NCI-H526 treated with DMSO at 0.1 percent for 48 hours (cell line): ENCODE data around the gene ST8SIA5.

ENCODE experiments used
- DNase-seq: peaks from one replicate; lab custom pipeline; 2025; lab: John Stamatoyannopoulos, UW

Gene ST8SIA5

GRCh38 chr18:46668694-46669093, 88.2 kb downstream of the ST8SIA5 start:
- no peak for DNase-seq

- DNase-seq = no peak
Measured at GRCh38 chr18:46668135-46668534, 88.7 kb downstream of the ST8SIA5 start.

- DNase-seq = no peak
Measured at GRCh38 chr18:46663539-46663938, 93.3 kb downstream of the ST8SIA5 start.

DNA sequence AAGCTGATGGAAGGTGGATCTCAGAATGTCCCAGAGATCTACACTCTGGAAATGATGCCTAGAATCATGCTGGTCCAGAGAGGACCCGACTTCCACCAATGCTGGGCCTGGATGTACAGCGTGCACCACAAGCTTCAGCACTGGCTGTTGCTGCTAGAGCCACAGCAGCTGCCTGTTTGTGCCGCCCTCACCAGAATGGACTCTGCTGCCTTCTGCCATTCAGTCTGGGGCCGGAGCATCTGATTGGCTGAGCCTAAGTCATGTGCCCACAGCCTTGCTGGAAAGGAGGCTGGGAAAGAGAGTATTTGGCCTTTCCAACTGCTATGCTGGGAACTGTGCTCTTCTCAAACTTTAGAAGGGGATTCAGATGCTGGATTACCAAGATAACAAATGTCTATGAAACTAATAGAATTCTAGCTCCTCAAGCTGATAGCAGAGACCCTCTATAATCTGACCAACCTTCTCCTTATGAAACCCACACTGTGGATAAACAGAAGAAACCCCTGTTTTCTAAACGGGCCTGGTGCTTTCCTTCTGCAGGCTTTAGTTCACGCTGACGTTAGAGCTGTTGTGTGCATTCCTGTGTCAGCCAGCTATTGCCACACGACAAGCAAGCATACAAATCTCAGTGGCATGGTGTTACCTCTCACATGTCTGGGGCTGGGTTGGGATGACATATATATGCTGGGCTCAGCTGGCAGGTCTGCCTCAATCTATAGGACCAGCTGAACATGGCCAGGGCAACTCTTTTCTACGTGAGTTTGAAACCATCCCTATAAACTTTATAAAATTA, 95.7 kb downstream of the ST8SIA5 start:
- no peak for DNase-seq

- DNase-seq = no peak
Measured at GRCh38 chr18:46659484-46659883, 97.4 kb downstream of the ST8SIA5 start.

- DNase-seq = no peak
Measured at GRCh38 chr18:46657115-46657955, 99.5 kb downstream of the ST8SIA5 start, which contains the start of gene LOXHD1. TSS of gene LOXHD1 (minus strand) at chr18:46657220. CDS start at chr18:46657033, 187 bp downstream.

- DNase-seq = no peak
Measured at GRCh38 chr18:46656326-46657114, 100.3 kb downstream of the ST8SIA5 start.

DNA sequence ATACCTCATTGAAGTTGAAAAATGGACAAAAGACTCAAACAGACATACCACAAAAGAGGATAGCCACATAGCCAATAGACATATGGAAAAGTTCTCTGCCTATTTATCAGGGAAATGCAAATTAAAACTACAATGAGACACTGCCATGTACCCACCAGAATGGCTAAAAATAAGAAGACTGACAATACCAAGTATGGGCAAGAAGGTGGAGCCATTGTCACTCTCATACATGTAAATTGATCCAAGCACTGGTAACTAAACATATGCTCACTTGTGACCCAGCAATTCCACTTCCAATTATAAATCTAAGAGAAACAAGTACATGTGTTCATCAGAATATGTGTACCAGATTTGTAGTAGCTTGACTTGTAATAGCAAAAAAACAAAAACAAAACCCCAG, 104.5 kb downstream of the ST8SIA5 start:
- DNase-seq = no peak

GRCh38 chr18:46650681-46651080, 106.2 kb downstream of the ST8SIA5 start:
- DNase-seq = no peak

- DNase-seq = no peak
Measured at GRCh38 chr18:46649071-46649862, 107.6 kb downstream of the ST8SIA5 start.

- DNase-seq = no peak
Measured at GRCh38 chr18:46646468-46646867, 110.4 kb downstream of the ST8SIA5 start.

DNA sequence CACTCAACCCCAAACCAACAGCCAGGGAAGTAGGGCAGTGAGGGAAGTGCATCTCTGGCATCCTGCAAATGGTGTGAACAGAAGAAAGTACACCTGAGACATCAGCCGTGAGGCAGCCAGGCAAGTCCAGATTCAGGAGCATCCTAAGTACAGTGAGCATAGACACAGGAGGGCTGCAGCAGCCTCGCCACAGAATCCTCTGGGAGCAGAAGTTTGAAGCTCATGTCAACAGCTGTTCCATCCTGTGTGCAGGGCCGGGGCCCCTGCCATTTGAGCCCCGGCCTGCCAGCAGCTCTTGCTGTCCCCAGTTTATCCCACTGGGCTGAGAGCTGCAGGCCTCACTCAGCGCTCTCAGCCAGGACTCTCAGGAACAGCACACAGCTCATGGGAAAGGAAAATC, 114.3 kb downstream of the ST8SIA5 start:
- DNase-seq = no peak

GRCh38 chr18:46641917-46642316, 114.9 kb downstream of the ST8SIA5 start:
- no peak for DNase-seq

- DNase-seq = no peak
Measured at GRCh38 chr18:46639386-46639785, 117.5 kb downstream of the ST8SIA5 start.

GRCh38 chr18:46636040-46636630, 120.7 kb downstream of the ST8SIA5 start:
- no peak for DNase-seq

- DNase-seq = no peak
Measured at GRCh38 chr18:46632401-46633071, 124.3 kb downstream of the ST8SIA5 start.

DNA sequence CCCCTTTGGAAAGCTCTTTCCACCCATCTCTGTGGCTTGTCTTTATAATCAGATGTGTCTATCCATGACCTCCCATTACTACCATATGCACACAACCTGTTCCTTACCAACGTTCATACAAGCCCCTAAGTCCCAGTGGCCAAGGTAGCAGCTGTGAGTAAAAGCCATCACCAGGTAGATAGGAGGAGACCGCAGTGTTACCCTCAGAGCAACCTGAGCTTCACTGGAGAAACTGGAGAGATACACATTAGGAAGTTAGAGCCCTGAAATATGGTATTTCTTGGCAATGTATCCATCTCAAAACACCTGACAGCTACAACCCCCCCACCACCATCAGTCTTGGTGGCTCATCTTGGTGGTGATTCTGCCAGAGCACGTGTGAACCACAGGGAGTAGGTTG, 125.9 kb downstream of the ST8SIA5 start:
- DNase-seq = no peak

DNA sequence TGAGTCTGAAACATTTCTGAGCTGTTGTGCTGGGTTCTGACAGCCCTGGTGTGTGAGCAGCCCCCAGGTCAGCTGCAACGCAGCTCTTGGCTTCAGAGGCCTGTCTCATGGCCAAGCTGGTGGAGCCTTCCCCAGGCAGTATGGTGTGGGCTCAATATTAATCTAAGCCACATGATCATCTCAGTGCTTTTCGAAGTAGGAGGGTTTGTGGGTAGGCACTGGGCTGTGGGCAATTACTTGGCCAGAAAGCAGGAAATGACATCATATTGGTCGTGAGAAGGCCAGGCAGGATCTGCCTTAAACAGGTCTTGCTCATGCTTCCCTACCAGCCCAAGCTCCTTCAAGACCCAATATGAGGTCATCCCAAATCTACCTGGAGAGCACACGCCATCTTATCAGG, 126.7 kb downstream of the ST8SIA5 start:
- DNase-seq = no peak

GRCh38 chr18:46629361-46629760, 127.5 kb downstream of the ST8SIA5 start:
- DNase-seq = no peak

DNA sequence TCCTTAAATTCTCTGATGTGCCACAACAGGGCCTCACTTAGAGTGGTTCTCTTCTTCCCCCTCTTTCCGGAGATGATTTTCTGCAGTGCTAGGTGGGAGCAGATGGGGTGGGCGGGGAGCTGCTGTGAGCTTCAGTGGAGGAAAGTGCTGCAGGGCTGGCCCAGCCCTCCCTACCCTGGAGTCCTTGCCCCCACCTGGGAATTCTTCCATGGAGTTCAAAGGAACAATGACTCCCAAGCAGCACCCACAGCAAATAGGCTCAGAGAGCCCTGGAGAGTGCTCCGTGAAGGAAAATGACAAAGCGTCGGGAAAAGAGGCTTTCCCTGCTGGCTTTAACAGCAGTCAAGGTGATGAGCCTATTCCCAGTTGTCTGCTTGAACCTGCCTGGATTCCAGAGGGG, 128.6 kb downstream of the ST8SIA5 start:
- no peak for DNase-seq

GRCh38 chr18:46627136-46627535, 129.7 kb downstream of the ST8SIA5 start:
- DNase-seq = no peak
